T-cell (primary cell): ENCODE results near the gene CADM2. TPM values are rescaled to one million over a fixed set of nuclear protein-coding genes. Genes with fewer than 3 reads are reported as not detected.

Experiments used
- ATAC-seq, 4 experiments: fragments of 200-7000 bp in 3 of 4; fragments of 150-1000 bp in 1 of 4; cut with Tn5 transposase; replicated peaks in 1 of 4; 1 replicate in 3 of 4; 2 replicates in 1 of 4; pipeline ENCODE4 v1.10.0; 2021; ENCODE audit warnings: moderate library complexity in 3 of 4, mild to moderate bottlenecking in 2 of 4, moderate number of reproducible peaks in 1 of 4
- CTCF ChIA-PET, 2 donors: fragments of 300-600 bp; sonication (Branson Sonifier 250); formaldehyde crosslinking; loops; one replicate each; lab custom pipeline; 2022; ENCODE audit warnings: antibody characterized with exemption in 2 of 2; lab: Charles Lee
- POLR2A ChIA-PET, 2 donors: fragments of 300-600 bp; sonication (Branson Sonifier 250); formaldehyde crosslinking; loops; one replicate each; lab custom pipeline; 2022; ENCODE audit warnings: antibody characterized with exemption in 2 of 2; lab: Charles Lee
- DNase-seq, 35 experiments: peaks; one replicate each; pipeline versions ENCODE4 v3.0.0 to v3.0.0-alpha.2; 2013 to 2023
- H3K27ac ChIP-seq: one replicate; pipeline ENCODE4 v1.5.1; 2013; ENCODE audit warnings: low read length
- H3K27me3 ChIP-seq, 2 experiments: replicated peaks in 1 of 2; 1 replicate in 1 of 2; 2 replicates in 1 of 2; pipeline versions ENCODE4 v1.6.1 to v1.7.0; 2013; ENCODE audit warnings: low read length in 1 of 2, mixed read lengths in 1 of 2; ENCODE audit not compliant: control insufficient read depth in 2 of 2, insufficient read depth in 2 of 2; ENCODE audit errors: extremely low read depth in 1 of 2
- H3K36me3 ChIP-seq, 2 donors: 1 replicate in 1 of 2; 2 replicates in 1 of 2; pipeline versions ENCODE4 v1.6.1 to v1.7.0; 2013; ENCODE audit warnings: low read length in 1 of 2; ENCODE audit not compliant: control insufficient read depth in 2 of 2, insufficient read depth in 1 of 2; ENCODE audit errors: extremely low read depth in 1 of 2
- H3K4me1 ChIP-seq, 2 experiments: 1 replicate in 1 of 2; 2 replicates in 1 of 2; pipeline versions ENCODE4 v1.6.1 to v1.7.0; 2013; ENCODE audit warnings: low read length in 2 of 2, mixed read lengths in 1 of 2; ENCODE audit not compliant: insufficient read depth in 2 of 2, control insufficient read depth in 1 of 2; ENCODE audit errors: extremely low read depth in 1 of 2
- H3K4me3 ChIP-seq, 2 donors: 1 replicate in 1 of 2; 2 replicates in 1 of 2; pipeline versions ENCODE4 v1.5.1 to v1.7.0; 2013; ENCODE audit warnings: mild to moderate bottlenecking in 2 of 2, low read length in 1 of 2, moderate library complexity in 1 of 2; ENCODE audit not compliant: control insufficient read depth in 1 of 2; ENCODE audit errors: extremely low read depth in 1 of 2
- H3K9me3 ChIP-seq: 2 replicates; pipeline ENCODE4 v1.7.0; 2013
- H3K27ac Mint-ChIP-seq, 2 donors: one replicate each; pipeline ENCODE4 v1.8.0; 2020 to 2021; ENCODE audit warnings: mild to moderate bottlenecking in 2 of 2, mixed read lengths in 2 of 2
- H3K27me3 Mint-ChIP-seq, 2 donors: one replicate each; pipeline ENCODE4 v1.8.0; 2021 to 2022; ENCODE audit warnings: mixed read lengths in 2 of 2
- H3K36me3 Mint-ChIP-seq: one replicate; pipeline ENCODE4 v1.8.0; 2021; ENCODE audit warnings: mixed read lengths
- H3K4me1 Mint-ChIP-seq, 3 donors: one replicate each; pipeline ENCODE4 v1.8.0; 2020 to 2022; ENCODE audit warnings: mixed read lengths in 3 of 3, mild to moderate bottlenecking in 1 of 3
- H3K4me3 Mint-ChIP-seq, 3 donors: one replicate each; pipeline ENCODE4 v1.8.0; 2020 to 2022; ENCODE audit warnings: mild to moderate bottlenecking in 3 of 3, mixed read lengths in 3 of 3, moderate library complexity in 3 of 3
- H3K9me3 Mint-ChIP-seq, 3 donors: one replicate each; pipeline ENCODE4 v1.8.0; 2020 to 2022; ENCODE audit warnings: mixed read lengths in 3 of 3
- WGBS: methylation state at CpG from one replicate; pipeline ENCODE4 v1.1.5; 2013; ENCODE audit warnings: missing lambda C conversion rate; ENCODE audit not compliant: insufficient coverage; 5-methylcytosine and 5-hydroxymethylcytosine counted together
- total RNA-seq, 35 experiments: library from RNA in 6 of 35; stranded (reverse) in 6 of 35; fragments of 120-200 nt in 1 of 35; gene quantifications; one replicate each; pipeline versions ENCODE4 v1.2.1 to v1.2.4 and lab custom pipeline; 2013 to 2026

Gene CADM2
- total RNA-seq, 5 donors from 2014 or later (not counting 1 experiment from before 2014, with no cell fraction given), result 0.23 to 0.25 TPM; not detected in 3

DNA sequence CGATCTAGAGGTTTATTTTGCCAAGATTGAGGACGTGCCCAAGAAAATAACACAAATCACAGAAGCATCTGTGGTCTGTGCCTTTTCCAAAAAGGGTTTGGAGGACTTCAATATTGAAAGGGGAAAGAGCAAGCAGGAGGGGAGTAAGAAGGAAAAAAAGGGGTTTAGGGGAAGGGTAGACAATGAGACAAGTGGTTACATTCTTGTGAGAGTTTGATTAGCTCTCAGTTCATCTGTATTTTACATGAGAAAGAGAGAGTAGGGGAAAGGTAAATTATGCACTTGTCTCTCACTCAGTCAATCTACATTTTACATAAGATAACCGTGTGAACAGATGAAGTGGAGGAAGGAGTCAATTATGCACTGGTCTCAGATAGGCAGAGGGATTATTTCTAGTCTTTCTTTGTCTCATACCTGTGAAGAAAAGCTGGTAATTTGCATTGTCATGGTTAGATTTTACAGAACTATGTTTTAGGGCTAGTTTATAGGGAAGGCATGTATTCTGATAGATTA, 931.3 kb downstream of the CADM2 start:
- ATAC-seq (no peak), DNase-seq (no peak)
- H3K27ac ChIP-seq, result no peak overlapping the region
- H3K36me3 ChIP-seq, result no peaks in the 10 kb centered on the region
- no peaks in the 10 kb centered on the region for H3K27me3 Mint-ChIP-seq
- H3K4me3 ChIP-seq, result no peak overlapping the region
- no peaks in the 10 kb centered on the region for H3K4me1 Mint-ChIP-seq
- no peak overlapping the region for H3K27ac Mint-ChIP-seq
- peaks cover 13 to 27% (median 23%) of the 10 kb centered on the region in 3 donors for H3K9me3 Mint-ChIP-seq
- CTCF ChIA-PET, result no interaction called here
- no CpG with 5 or more reads among the region's 3 CpGs for WGBS
- H3K4me3 Mint-ChIP-seq, result no peak overlapping the region
- no peaks in the 10 kb centered on the region for H3K36me3 Mint-ChIP-seq
- POLR2A ChIA-PET, result no interaction called here
- H3K9me3 ChIP-seq, result no peaks in the 10 kb centered on the region
- no peaks in the 10 kb centered on the region for H3K4me1 ChIP-seq
- H3K27me3 ChIP-seq, result no peaks in the 10 kb centered on the region

DNA sequence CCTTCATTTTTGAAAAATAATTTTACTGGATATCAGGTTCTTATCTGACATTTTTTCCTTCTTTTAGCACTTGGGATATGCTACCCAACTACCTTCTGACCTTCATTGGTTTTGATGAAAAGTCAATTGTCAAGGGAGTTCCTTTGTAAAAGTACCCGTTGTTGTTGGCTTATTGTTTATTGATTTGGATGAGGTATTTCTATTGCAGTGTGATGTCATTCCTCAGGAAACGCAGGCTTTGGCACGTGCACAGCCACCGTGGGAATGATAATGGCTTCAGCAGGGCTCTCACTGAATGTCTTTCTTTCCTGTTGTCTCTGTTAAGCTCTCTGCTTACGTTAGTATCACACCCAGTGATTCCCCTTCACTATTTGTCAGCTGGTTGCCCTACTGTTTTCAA, 944.6 kb downstream of the CADM2 start:
- H3K4me3 Mint-ChIP-seq, result no peak overlapping the region
- no peaks in the 10 kb centered on the region for H3K27me3 Mint-ChIP-seq
- 83% methylated on average over 1 of the region's 5 CpGs for WGBS
- no peak overlapping the region for H3K27ac Mint-ChIP-seq
- H3K4me1 Mint-ChIP-seq, result no peaks in the 10 kb centered on the region
- no peak overlapping the region for H3K27ac ChIP-seq
- no peak for ATAC-seq
- H3K36me3 ChIP-seq, result no peaks in the 10 kb centered on the region
- no peak for DNase-seq
- no peaks in the 10 kb centered on the region for H3K27me3 ChIP-seq
- CTCF ChIA-PET, result no interaction called here
- peaks cover 7 to 18% (median 8%) of the 10 kb centered on the region in 3 donors for H3K9me3 Mint-ChIP-seq
- H3K36me3 Mint-ChIP-seq, result no peaks in the 10 kb centered on the region
- no peaks in the 10 kb centered on the region for H3K4me1 ChIP-seq
- H3K9me3 ChIP-seq, result no peaks in the 10 kb centered on the region
- POLR2A ChIA-PET, result no interaction called here
- H3K4me3 ChIP-seq, result no peak overlapping the region

DNA sequence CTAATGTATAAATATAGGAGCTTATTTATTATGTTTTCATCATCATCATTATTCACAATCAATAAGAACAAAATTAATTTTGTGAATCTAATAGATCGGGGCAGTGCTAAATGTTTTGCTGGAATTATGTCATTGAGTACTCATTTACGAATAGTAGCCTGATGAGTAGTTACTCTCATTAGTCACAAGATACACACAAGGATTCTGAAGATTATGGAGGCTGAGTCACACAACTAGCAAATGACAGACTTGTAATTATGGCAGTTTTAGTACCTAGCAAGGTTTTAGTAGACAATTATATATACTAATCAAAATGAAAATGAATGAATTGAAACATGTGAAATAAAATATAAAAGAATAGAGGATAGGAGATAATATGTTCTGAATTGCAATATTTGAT, 954.2 kb downstream of the CADM2 start:
- no CpG with 5 or more reads among the region's 2 CpGs for WGBS
- no peaks in the 10 kb centered on the region for H3K27me3 Mint-ChIP-seq
- ATAC-seq (no peak), DNase-seq (no peak)
- Histone ChIP-seq H3K4me3 (no peak overlapping the region), H3K36me3 (no peaks in the 10 kb centered on the region), H3K27ac (no peak overlapping the region), H3K9me3 (no peaks in the 10 kb centered on the region), H3K27me3 (no peaks in the 10 kb centered on the region), H3K4me1 (no peaks in the 10 kb centered on the region)
- peaks cover 5 to 19% (median 6%) of the 10 kb centered on the region in 3 donors for H3K9me3 Mint-ChIP-seq
- H3K36me3 Mint-ChIP-seq, result no peaks in the 10 kb centered on the region
- no peak overlapping the region for H3K27ac Mint-ChIP-seq
- ChIA-PET POLR2A (interaction anchor here in 1 of 2 donors (0.6 kb wide), 1 partner anchor 862 kb away, joined by 4 read pairs; no protein-coding TSS in a partner anchor), CTCF (no interaction called here)
- no peaks in the 10 kb centered on the region for H3K4me1 Mint-ChIP-seq
- H3K4me3 Mint-ChIP-seq, result no peak overlapping the region

DNA sequence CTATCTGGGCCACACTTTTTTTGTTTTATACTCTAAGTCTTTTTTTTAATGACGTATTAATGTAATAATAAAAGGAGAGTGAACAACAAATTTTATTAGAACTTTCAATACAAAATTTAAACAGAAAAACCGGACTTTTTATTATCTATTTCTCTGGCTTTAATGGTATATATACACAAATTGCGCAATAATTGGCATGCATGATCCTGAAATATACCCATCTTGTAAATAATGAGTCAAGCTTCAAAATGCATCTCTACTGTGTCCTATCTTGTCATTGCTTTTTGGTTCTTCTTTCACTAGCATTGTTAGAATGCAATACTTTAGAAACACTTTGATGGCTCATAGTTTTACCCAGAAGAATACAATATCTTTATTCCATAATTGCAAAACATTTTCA, 963.6 kb downstream of the CADM2 start:
- ATAC-seq, result no peak
- no peak overlapping the region for H3K4me3 Mint-ChIP-seq
- Histone ChIP-seq H3K4me1 (no peaks in the 10 kb centered on the region), H3K4me3 (no peak overlapping the region), H3K27me3 (no peaks in the 10 kb centered on the region), H3K9me3 (no peaks in the 10 kb centered on the region), H3K27ac (no peak overlapping the region), H3K36me3 (no peaks in the 10 kb centered on the region)
- H3K9me3 Mint-ChIP-seq, result peaks cover 4 to 28% (median 9%) of the 10 kb centered on the region in 3 donors
- no peaks in the 10 kb centered on the region for H3K27me3 Mint-ChIP-seq
- no peaks in the 10 kb centered on the region for H3K36me3 Mint-ChIP-seq
- POLR2A ChIA-PET, result no interaction called here
- no CpG with 5 or more reads among the region's 3 CpGs for WGBS
- DNase-seq, result no peak
- no peak overlapping the region for H3K27ac Mint-ChIP-seq
- CTCF ChIA-PET, result no interaction called here
- H3K4me1 Mint-ChIP-seq, result no peaks in the 10 kb centered on the region

DNA sequence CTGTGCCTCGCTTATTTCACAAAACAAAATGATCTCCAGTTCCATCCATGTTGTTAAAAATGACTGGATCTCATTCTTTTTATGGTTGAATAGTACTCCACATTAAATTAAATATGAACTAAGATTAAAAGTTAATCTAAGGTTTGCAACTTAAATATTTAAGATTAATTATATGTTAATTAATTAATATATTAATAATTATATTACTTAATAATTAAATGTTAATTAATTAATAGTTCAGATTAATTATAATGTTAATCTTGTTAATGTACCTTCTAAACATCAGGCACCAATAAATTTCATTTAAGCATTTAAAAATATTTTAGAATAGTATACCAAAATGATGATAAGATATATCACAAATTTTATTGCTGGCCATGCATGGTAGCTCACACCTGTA, 971.9 kb downstream of the CADM2 start:
- H3K27me3 Mint-ChIP-seq, result no peaks in the 10 kb centered on the region
- no peaks in the 10 kb centered on the region for H3K4me1 Mint-ChIP-seq
- Histone ChIP-seq H3K27ac (no peak overlapping the region), H3K27me3 (no peaks in the 10 kb centered on the region), H3K4me1 (no peaks in the 10 kb centered on the region), H3K36me3 (no peaks in the 10 kb centered on the region), H3K9me3 (no peaks in the 10 kb centered on the region), H3K4me3 (no peak overlapping the region)
- no peak overlapping the region for H3K4me3 Mint-ChIP-seq
- POLR2A ChIA-PET, result no interaction called here
- ATAC-seq, result no peak
- peaks cover 4 to 7% (median 4%) of the 10 kb centered on the region in 3 donors for H3K9me3 Mint-ChIP-seq
- no CpG with 5 or more reads among the region's 1 CpG for WGBS
- no peak for DNase-seq
- no peaks in the 10 kb centered on the region for H3K36me3 Mint-ChIP-seq
- CTCF ChIA-PET, result no interaction called here
- no peak overlapping the region for H3K27ac Mint-ChIP-seq

DNA sequence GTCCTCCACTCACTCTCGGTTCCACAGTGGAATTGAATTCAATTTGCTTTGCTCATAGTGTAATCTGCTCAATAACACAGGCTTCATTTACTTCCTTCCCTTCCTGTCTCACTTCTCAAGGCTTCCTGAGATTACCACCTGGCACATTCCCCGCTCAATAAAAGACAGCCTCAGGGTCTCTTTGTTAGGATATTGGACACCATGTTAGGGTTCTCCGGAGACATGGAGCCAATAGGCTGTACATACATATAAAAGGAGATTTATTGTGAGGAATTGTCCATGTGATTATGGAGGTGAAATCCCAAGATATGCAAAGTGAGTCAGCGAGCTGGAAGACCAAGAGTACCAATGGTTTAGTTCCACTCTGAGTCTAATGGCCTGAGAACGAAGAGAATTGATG, 974.5 kb downstream of the CADM2 start:
- Mint-ChIP-seq H3K9me3 (peaks cover 2 to 10% (median 9%) of the 10 kb centered on the region in 3 donors), H3K4me3 (no peak overlapping the region), H3K27me3 (no peaks in the 10 kb centered on the region), H3K27ac (no peak overlapping the region), H3K4me1 (no peaks in the 10 kb centered on the region), H3K36me3 (no peaks in the 10 kb centered on the region)
- Histone ChIP-seq H3K4me1 (no peaks in the 10 kb centered on the region), H3K4me3 (no peak overlapping the region), H3K36me3 (no peaks in the 10 kb centered on the region), H3K27ac (no peak overlapping the region), H3K9me3 (no peaks in the 10 kb centered on the region), H3K27me3 (no peaks in the 10 kb centered on the region)
- WGBS, result 59% methylated on average over 2 of the region's 5 CpGs
- ChIA-PET POLR2A (no interaction called here), CTCF (no interaction called here)
- DNase-seq (no peak), ATAC-seq (no peak)

DNA sequence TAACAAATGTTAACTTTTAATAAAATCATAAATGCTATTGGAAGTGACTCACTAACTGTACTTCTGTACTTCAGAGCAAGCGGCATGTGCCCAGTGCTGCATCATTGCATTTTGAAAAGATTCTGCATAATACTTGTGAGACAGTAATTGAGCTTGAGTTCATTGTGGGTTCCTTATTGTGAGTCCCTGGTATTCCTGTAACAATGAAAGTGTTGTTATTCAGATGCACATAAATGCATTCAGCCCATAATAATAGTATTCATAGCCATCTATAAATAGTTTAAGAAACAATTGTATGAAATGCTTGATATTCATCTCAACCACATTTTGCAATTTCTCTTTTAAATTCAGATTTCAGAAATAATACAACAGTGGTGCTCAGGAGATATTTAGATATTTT, 976.4 kb downstream of the CADM2 start:
- Mint-ChIP-seq H3K27ac (no peak overlapping the region), H3K9me3 (peaks cover 2 to 10% (median 9%) of the 10 kb centered on the region in 3 donors)
- POLR2A ChIA-PET, result no interaction called here

More for the DNA sequence above, 976.4 kb downstream of the CADM2 start:
- H3K4me3 ChIP-seq, result no peak overlapping the region
- no CpG with 5 or more reads among the region's 1 CpG for WGBS
- Mint-ChIP-seq H3K27me3 (no peaks in the 10 kb centered on the region), H3K4me3 (no peak overlapping the region), H3K36me3 (no peaks in the 10 kb centered on the region), H3K4me1 (no peaks in the 10 kb centered on the region)
- no peak overlapping the region for H3K27ac ChIP-seq
- ATAC-seq (no peak), DNase-seq (no peak)
- no peaks in the 10 kb centered on the region for H3K4me1 ChIP-seq
- H3K27me3 ChIP-seq, result no peaks in the 10 kb centered on the region
- CTCF ChIA-PET, result no interaction called here
- H3K9me3 ChIP-seq, result no peaks in the 10 kb centered on the region
- H3K36me3 ChIP-seq, result no peaks in the 10 kb centered on the region
